Breast epithelium (tissue), 4 donors: ENCODE data around the gene PSMD5. TPM values are rescaled to one million over a fixed set of nuclear protein-coding genes. Genes with fewer than 3 reads are reported as not detected.
A peak's percentile ranks its signal among the peaks of the same experiment; 100 is the strongest.

Experiments used
- DNase-seq, 2 donors: peaks; one replicate each; pipeline ENCODE4 v3.0.0-alpha.2; 2019; ENCODE audit warnings: low spot score in 2 of 2
- H3K27ac ChIP-seq, 2 donors: fragments of 200-600 bp; sonication (generic) in 1 of 2; one replicate each; pipeline ENCODE4 v1.5.1; 2016 to 2019; ENCODE audit warnings: mild to moderate bottlenecking in 1 of 2
- H3K27me3 ChIP-seq, 2 donors: fragments of 200-600 bp; sonication (generic) in 1 of 2; one replicate each; pipeline versions ENCODE4 v1.5.1 to v1.6.0; 2017 to 2019; ENCODE audit warnings: control low read depth in 1 of 2, mild to moderate bottlenecking in 1 of 2
- H3K36me3 ChIP-seq: fragments of 200-600 bp; one replicate; pipeline ENCODE4 v1.5.1; 2019
- H3K4me1 ChIP-seq, 2 donors: fragments of 200-600 bp; sonication (generic); one replicate each; pipeline ENCODE4 v1.5.1; 2016 to 2019; ENCODE audit warnings: control low read depth in 1 of 2
- H3K4me3 ChIP-seq, 3 donors: fragments of 200-600 bp; sonication (generic); 1 replicate in 2 of 3; 2 replicates in 1 of 3; pipeline ENCODE4 v1.5.1; 2016 to 2019; ENCODE audit warnings: mild to moderate bottlenecking in 3 of 3, moderate library complexity in 2 of 3
- H3K9me3 ChIP-seq, 2 donors: fragments of 200-600 bp; sonication (generic) in 1 of 2; one replicate each; pipeline ENCODE4 v1.5.1; 2016 to 2019; ENCODE audit warnings: control low read depth in 1 of 2
- POLR2A ChIP-seq: fragments of 450-650 bp; IDR thresholded peaks from one replicate; pipeline ENCODE4 v1.6.1; 2016; ENCODE audit warnings: antibody characterized with exemption, mild to moderate bottlenecking, moderate library complexity
- POLR2AphosphoS5 ChIP-seq, 3 donors: sonication (generic); formaldehyde crosslinking; IDR thresholded peaks; one replicate each; pipeline ENCODE4 v1.6.1; 2017; ENCODE audit warnings: antibody characterized with exemption in 3 of 3
- intact Hi-C: fragments of 100-400 bp; cut with DNase I; formaldehyde crosslinking; loops from one replicate; pipeline ENCODE4 v1.15.1; 2023; ENCODE audit warnings: low total_unique reads
- total RNA-seq, 3 donors: library from RNA; depleted of rRNA; stranded (reverse); fragments of >200 nt; gene quantifications; one replicate each; pipeline ENCODE4 v1.1.0, GENCODE V29; 2016
- TF ChIP-seq, protein P1 (sequence below), 3 donors: fragments of 450-650 bp; IDR thresholded peaks; one replicate each; pipeline ENCODE4 v1.5.1; 2016 to 2017; ENCODE audit warnings: antibody characterized with exemption in 3 of 3, mild to moderate bottlenecking in 3 of 3, moderate library complexity in 3 of 3

The PSMD5 gene
- total RNA-seq, 3 donors from 2014 or later = 48.3 to 54.1 (median 50.3) TPM

DNA sequence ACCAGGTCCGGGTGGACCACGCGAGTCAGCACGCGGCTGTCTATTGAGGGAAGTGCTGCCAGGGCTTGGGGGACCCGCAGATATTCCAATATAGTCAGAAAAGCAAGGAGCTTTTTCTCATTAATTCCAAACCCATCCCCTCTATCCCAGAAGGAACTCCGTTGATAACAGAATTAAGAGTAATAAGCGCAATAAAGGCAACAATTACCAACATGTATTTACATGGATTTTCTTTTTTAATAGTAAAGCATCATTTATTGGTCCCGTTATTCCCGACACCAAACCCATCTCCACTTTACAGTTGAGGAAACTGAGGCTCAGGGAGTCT, 26.6 kb upstream of the PSMD5 start:
- Histone ChIP-seq H3K4me3 (peak overlapping the region; percentile 50 to 83 (median 66)), H3K4me1 (no peaks in the 10 kb centered on the region), H3K9me3 (no peaks in the 10 kb centered on the region), H3K27ac (peak overlapping the region; percentile 88 to 93), H3K36me3 (no peaks in the 10 kb centered on the region), H3K27me3 (no peaks in the 10 kb centered on the region)
- TF ChIP-seq, protein P1, sequence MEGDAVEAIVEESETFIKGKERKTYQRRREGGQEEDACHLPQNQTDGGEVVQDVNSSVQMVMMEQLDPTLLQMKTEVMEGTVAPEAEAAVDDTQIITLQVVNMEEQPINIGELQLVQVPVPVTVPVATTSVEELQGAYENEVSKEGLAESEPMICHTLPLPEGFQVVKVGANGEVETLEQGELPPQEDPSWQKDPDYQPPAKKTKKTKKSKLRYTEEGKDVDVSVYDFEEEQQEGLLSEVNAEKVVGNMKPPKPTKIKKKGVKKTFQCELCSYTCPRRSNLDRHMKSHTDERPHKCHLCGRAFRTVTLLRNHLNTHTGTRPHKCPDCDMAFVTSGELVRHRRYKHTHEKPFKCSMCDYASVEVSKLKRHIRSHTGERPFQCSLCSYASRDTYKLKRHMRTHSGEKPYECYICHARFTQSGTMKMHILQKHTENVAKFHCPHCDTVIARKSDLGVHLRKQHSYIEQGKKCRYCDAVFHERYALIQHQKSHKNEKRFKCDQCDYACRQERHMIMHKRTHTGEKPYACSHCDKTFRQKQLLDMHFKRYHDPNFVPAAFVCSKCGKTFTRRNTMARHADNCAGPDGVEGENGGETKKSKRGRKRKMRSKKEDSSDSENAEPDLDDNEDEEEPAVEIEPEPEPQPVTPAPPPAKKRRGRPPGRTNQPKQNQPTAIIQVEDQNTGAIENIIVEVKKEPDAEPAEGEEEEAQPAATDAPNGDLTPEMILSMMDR (IDR thresholded peaks at IDR 0.05) = no peak
- no peak for TF ChIP-seq POLR2AphosphoS5 (IDR thresholded peaks at IDR 0.05)
- TF ChIP-seq POLR2A = no peak
- no peak for DNase-seq
- intact Hi-C loops = loop anchor here (2.0 kb wide), 1 partner anchor 59 kb away; no protein-coding TSS in a partner anchor

DNA sequence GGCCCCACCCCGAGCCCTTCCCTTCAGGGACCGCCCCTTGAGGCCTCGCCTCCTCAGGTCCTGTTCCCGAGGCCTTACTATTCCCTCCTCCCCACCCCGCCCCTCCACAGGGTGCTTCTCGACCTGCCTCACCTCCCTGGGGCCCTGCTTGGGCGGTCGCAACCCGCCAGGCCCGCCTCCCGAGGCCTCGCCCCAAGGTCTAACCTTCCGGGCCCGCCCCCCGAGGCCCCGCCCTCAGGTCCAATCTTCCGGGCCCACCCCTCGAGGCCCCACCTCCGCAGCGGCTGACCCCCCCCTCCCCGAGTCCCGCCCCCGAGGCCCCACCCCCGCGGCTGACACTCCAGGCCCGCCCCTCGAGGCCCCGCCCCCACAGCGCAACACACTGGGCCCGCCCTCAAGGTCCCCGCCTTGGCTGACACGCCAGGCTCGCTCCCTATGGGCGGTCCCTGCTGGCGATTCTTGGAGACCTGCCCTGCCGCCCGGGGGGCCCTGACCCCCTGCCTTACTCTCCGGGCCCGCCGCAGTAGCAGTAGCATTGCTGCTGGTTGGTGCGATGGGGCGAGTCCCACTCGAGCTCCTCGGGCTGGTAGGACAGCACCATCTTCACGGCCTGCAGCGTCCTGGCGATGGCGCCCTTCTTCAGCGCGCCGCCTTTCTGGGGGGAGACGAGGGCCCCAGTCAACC, 26.1 kb upstream of the PSMD5 start:
- H3K9me3 ChIP-seq = no peaks in the 10 kb centered on the region
- H3K36me3 ChIP-seq = no peaks in the 10 kb centered on the region
- intact Hi-C loops = loop anchor here (2.0 kb wide), 1 partner anchor 60 kb away; no protein-coding TSS in a partner anchor
- peak overlapping the region; percentile 50 to 83 (median 66) for H3K4me3 ChIP-seq
- H3K27ac ChIP-seq = peak overlapping the region; percentile 88 to 93
- peak; percentile 96 to 97 for DNase-seq
- H3K4me1 ChIP-seq = no peaks in the 10 kb centered on the region
- H3K27me3 ChIP-seq = no peaks in the 10 kb centered on the region
- TF ChIP-seq POLR2A (no peak), POLR2AphosphoS5 (IDR thresholded peaks at IDR 0.05) (peak; percentile 75 to 87 (median 81))
- TF ChIP-seq, protein P1 (IDR thresholded peaks at IDR 0.05) = peak; percentile 24 to 44 (median 31)

DNA sequence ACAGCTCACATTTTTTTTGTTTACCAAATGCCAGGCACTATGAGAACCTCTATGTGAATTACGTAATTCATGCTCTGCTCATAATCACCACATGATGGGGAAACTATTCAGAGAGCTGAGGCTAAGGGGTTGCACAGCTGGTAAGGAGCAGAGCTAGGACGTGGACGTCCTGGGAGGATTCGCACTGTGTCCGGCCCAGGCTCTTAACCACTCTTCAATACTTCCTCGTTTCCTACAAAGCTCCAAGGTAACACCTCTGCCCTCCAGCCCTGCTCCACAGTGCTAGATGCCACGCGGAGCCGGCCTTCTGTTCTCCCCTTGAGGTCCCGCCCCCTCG, 25.6 kb upstream of the PSMD5 start:
- intact Hi-C loops = loop anchor here (2.0 kb wide), 1 partner anchor 60 kb away; no protein-coding TSS in a partner anchor

DNA sequence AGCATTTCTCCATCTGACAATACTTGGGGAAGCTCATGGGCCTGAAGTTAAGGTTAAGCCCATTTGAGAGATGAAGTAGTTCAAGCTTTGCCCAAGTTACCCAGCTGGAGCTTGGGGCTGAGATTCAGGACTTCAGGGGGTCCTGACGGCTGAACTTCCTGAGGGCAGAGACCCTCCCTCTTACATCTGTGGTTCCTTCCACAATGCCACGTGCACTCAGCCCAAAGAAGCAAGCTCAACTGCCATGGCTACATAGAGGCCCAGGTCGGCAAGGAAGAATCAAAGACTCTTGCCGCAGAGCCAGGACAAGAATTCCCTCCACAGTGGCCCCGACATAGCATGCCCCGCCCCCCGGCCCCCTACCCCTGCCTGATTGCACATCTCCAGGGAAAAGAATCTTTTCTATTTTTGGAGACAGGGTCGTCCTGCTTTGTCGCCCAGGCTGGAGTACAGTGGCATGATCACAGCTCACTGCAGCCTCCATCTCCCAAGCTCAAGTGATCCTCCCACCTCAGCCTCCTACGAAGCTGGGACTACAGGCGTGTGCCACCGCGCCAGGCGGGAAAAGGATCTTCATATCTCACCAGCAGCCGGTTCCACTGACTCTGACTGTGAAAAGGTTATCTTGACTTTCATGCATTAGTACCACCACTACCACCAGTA, 25.1 kb upstream of the PSMD5 start:
- no peaks in the 10 kb centered on the region for H3K4me1 ChIP-seq
- peak overlapping the region; percentile 50 to 83 (median 66) for H3K4me3 ChIP-seq
- H3K27ac ChIP-seq = peak overlapping the region; percentile 88 to 93
- H3K27me3 ChIP-seq = no peaks in the 10 kb centered on the region
- DNase-seq = no peak
- no peaks in the 10 kb centered on the region for H3K9me3 ChIP-seq
- intact Hi-C loops = loop anchor here (2.0 kb wide), 1 partner anchor 61 kb away; no protein-coding TSS in a partner anchor
- no peaks in the 10 kb centered on the region for H3K36me3 ChIP-seq
- TF ChIP-seq, protein P1 (IDR thresholded peaks at IDR 0.05) = no peak

More for the DNA sequence above, 25.6 kb upstream of the PSMD5 start:
- Histone ChIP-seq H3K4me1 (no peaks in the 10 kb centered on the region), H3K27me3 (no peaks in the 10 kb centered on the region), H3K9me3 (no peaks in the 10 kb centered on the region), H3K4me3 (peak overlapping the region; percentile 50 to 83 (median 66)), H3K36me3 (no peaks in the 10 kb centered on the region), H3K27ac (peak overlapping the region; percentile 88 to 93)
- no peak for DNase-seq
- TF ChIP-seq POLR2AphosphoS5 (IDR thresholded peaks at IDR 0.05) (peak; percentile 28 to 53 (median 49)), POLR2A (no peak)
- TF ChIP-seq, protein P1 (IDR thresholded peaks at IDR 0.05) = peak in 1 of 3 donors; percentile 16

DNA sequence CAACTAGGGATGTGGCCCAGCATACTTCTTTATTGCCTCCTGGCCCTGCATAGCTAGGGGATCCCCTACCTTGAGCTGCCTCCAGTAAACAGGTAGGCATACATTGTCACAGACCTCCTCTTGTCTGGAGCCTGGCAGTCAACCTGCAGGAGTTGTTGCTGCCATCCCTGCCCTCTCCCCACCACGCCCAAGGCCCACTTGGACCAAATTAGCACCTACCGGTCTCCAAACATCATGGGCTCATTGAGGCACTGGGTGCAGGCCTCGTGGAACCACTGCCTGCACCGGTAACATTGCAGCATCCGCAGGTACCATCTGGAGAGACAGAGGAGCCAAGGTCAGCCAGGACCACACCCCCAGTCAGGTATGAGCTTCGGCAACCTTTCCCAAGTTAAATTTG, 23.9 kb upstream of the PSMD5 start:
- DNase-seq = no peak
- no peak overlapping the region for H3K27ac ChIP-seq
- intact Hi-C loops = no loop called here

More for the DNA sequence above, 23.9 kb upstream of the PSMD5 start:
- Histone ChIP-seq H3K9me3 (no peaks in the 10 kb centered on the region), H3K27me3 (no peaks in the 10 kb centered on the region), H3K4me3 (no peak overlapping the region), H3K36me3 (no peaks in the 10 kb centered on the region), H3K4me1 (no peaks in the 10 kb centered on the region)
- TF ChIP-seq POLR2A (no peak), POLR2AphosphoS5 (IDR thresholded peaks at IDR 0.05) (no peak)
- TF ChIP-seq, protein P1 (IDR thresholded peaks at IDR 0.05) = no peak
